ENCODE results near the gene FUCA1. TPM values are rescaled to one million over a fixed set of nuclear protein-coding genes. Genes with fewer than 3 reads are reported as not detected.
"Not testable (repeated sequence)": the region's sequence is repeated elsewhere in the genome, so short reads cannot be mapped to it uniquely, and the experiment has no call there.

FUCA1 gene
- total RNA-seq, 2 experiments from 2014 or later: 4.9 to 5.2 TPM

DNA sequence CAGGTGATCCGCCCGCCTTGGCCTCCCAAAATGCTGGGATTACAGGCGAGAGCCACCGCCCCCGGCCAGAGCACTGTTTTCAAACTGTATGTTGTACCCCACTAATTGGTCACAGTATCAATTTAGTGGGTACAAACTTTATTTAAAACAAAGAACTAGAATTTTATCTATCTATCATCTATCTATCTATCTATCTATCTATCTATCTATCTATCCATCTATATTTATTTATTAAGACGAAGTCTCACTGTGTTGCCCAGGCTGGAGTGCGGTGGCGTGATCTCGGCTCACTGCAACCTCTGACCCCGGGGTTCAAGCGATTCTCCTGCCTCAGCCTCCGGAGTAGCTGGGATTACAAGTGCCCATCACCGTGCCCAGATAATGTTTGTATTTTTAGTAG, 41.5 kb downstream of the FUCA1 start:
- peaks cover 15% of the 10 kb centered on the region for H3K4me1 Mint-ChIP-seq (ENCODE audit: low read depth)
- H3K27ac Mint-ChIP-seq; H3K36me3 Mint-ChIP-seq (ENCODE audit: low read depth); intact Hi-C loops (cut with micrococcal nuclease); H3K27me3 Mint-ChIP-seq (ENCODE audit: low read depth); H3K9me3 Mint-ChIP-seq; DNase-seq: not testable (repeated sequence)
- CTCF ChIA-PET: interaction anchor here (1.1 kb wide), 1 partner anchor 40 kb away, joined by 3 read pairs; no protein-coding TSS in a partner anchor
- H3K4me3 Mint-ChIP-seq: peak overlapping the region; percentile 91

DNA sequence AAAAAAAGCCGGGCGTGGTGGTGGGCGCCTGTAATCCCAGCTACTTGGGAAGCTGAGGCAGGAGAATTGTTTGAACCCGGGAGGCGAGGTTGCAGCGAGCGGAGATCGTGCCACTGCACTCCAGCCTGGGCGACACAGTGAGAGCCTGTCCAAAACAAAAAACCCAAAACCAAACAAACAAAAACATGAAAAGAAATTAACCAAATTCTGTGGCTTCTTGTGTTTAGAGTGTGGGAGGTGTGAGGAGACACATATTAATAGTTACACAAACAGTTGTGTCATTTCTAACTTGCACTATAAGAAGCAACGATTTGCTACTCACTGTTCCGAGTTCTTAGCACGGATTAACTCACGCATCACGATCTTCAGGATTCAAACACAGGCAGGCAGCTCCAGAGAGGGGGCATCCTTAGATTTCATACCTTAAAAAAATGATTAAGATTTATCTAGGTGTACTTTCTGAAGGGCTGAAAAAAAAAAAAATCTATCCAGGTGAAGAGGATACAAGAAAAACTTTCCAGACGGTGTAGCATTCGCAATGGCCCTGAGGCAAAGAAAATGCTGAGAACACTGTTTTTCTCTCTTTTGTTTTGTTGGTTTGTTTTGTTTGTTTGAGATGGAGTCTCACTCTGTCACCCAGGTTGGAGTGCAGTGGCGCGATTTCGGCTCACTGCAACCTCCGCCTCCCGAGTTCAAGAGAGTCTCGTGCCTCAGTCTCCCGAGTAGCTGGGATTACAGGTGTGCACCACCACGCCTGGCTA, 42.1 kb downstream of the FUCA1 start:
- H3K27me3 Mint-ChIP-seq (ENCODE audit: low read depth): no peaks in the 10 kb centered on the region
- DNase-seq: peak; percentile 21
- H3K36me3 Mint-ChIP-seq (ENCODE audit: low read depth): peaks cover 2% of the 10 kb centered on the region
- peak overlapping the region; percentile 91 for H3K4me3 Mint-ChIP-seq
- intact Hi-C loops (cut with micrococcal nuclease): loop anchor here (1.0 to 2.0 kb wide), 4 partner anchors 26 to 133 kb away; partner anchors contain the start of genes FUCA1, GALE, PITHD1 and PNRC2
- CTCF ChIA-PET: interaction anchor here (0.6 to 5.5 kb wide), 4 partner anchors 15 to 106 kb away, joined by 3 to 48 read pairs (median 3); partner anchors contain the start of gene FUCA1
- H3K27ac Mint-ChIP-seq: peak overlapping the region; percentile 92
- peaks cover 15% of the 10 kb centered on the region for H3K4me1 Mint-ChIP-seq (ENCODE audit: low read depth)
- H3K9me3 Mint-ChIP-seq: no peaks in the 10 kb centered on the region

DNA sequence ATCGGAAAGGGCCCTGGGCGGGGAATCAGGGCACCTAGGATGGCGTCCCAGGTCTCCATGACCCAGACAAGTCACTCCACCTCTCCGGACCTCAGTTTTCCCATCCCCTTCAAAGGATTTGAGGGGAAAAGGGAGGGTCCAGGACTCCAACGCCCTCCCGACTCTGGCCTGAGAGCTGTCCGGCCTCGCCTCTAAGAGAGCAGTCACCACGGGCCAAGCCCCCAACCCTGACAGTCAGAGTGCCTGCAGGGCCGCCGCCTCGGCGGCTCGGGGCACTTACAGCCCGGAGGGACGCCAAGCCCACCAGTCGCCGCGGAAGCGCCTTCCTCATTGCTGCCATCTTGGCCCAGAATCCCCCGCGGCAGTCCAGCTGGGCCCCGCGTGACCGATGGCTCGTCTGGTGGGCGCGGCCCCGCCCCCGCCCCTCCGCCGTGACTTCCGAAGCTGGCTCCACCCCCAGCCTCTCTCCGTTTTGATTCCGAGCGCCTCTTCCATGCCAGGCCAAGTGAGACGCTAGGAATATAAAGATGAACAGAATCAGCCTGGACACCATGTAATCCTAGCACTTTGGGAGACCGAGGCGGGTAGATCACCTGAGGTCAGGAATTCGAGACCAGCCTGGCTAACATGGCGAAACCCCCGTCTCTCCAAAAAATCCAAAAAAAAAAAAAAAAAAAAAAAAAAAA, 42.9 kb downstream of the FUCA1 start, which contains the start of gene HMGCL:
Gene HMGCL (minus strand): TSS at position 354 of the 686 bp plus-strand sequence. CDS start 14 bp downstream, at position 340.
- CTCF ChIA-PET: interaction anchor here (0.6 to 5.5 kb wide), 5 partner anchors 15 to 107 kb away, joined by 3 to 48 read pairs (median 3); partner anchors contain the start of gene FUCA1
- H3K4me3 Mint-ChIP-seq: peak within 1 kb of the TSS; percentile 91
- H3K27ac Mint-ChIP-seq: peak within 1 kb of the TSS; percentile 92
- peaks cover 15% of the 10 kb centered on the region for H3K4me1 Mint-ChIP-seq (ENCODE audit: low read depth)
- intact Hi-C loops (cut with micrococcal nuclease): loop anchor here (1.0 to 2.0 kb wide), 4 partner anchors 25 to 134 kb away; partner anchors contain the start of genes FUCA1, GALE, PITHD1 and PNRC2
- DNase-seq: peak; percentile 92
- H3K27me3 Mint-ChIP-seq (ENCODE audit: low read depth): no peaks in the 10 kb centered on the region
- peaks cover 2% of the 10 kb centered on the region for H3K36me3 Mint-ChIP-seq (ENCODE audit: low read depth)
- no peaks in the 10 kb centered on the region for H3K9me3 Mint-ChIP-seq

DNA sequence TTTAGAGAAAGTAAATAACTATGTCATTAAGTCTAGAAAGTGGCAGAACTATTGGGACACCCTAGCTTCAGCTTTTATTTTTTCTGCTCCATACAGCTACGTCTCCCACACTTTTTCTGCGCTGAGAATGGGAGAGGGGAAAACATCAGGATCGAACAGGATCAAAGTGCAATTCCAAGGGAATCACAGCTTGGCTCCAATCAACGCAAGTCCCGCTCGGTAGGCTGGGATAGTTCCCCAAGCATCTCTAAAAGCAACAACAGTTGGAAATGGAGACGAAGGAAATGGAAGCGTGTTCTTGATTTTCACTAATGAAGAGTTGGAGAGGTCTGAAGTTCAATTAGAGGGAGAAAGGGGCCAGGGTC, 43.4 kb downstream of the FUCA1 start:
- DNase-seq: no peak
- intact Hi-C loops (cut with micrococcal nuclease): loop anchor here (1.0 to 2.0 kb wide), 4 partner anchors 24 to 134 kb away; partner anchors contain the start of genes FUCA1, GALE, PITHD1 and PNRC2
- Mint-ChIP-seq H3K9me3 (no peaks in the 10 kb centered on the region), H3K4me1 (ENCODE audit: low read depth) (peaks cover 15% of the 10 kb centered on the region), H3K4me3 (peak overlapping the region; percentile 91), H3K36me3 (ENCODE audit: low read depth) (peaks cover 2% of the 10 kb centered on the region), H3K27ac (peak overlapping the region; percentile 92), H3K27me3 (ENCODE audit: low read depth) (no peaks in the 10 kb centered on the region)
- CTCF ChIA-PET: interaction anchor here (1.1 to 5.5 kb wide), 2 partner anchors 14 to 53 kb away, joined by 4 to 48 read pairs; no protein-coding TSS in a partner anchor

DNA sequence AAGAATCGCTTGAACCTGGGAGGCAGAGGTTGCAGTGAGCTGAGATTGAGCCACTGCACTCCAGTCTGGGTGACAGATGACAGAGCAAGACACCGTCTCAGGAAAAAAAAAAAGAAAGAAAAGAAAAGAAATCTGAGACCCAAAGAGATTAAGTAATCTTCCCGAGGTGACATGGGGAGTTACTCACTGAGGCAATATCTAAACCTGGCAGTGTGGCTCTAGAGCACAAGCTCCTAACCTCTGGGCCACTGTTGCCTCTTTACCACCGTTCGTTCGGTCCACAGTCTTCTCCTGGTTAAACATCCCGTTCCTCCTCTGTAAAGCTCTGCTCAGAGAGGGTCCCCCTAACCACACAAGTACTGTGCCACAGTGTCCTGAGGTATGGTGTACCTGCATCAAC, 44.3 kb downstream of the FUCA1 start:
- Mint-ChIP-seq H3K9me3 (no peaks in the 10 kb centered on the region), H3K27me3 (ENCODE audit: low read depth) (no peaks in the 10 kb centered on the region), H3K27ac (no peak overlapping the region), H3K4me1 (ENCODE audit: low read depth) (peaks cover 15% of the 10 kb centered on the region), H3K4me3 (peak overlapping the region; percentile 38), H3K36me3 (ENCODE audit: low read depth) (peaks cover 2% of the 10 kb centered on the region)
- no peak for DNase-seq
- intact Hi-C loops (cut with micrococcal nuclease): loop anchor here (2.0 kb wide), 2 partner anchors 45 to 135 kb away; partner anchors contain the start of genes PITHD1 and PNRC2
- CTCF ChIA-PET: interaction anchor here (5.5 kb wide), 1 partner anchor 13 kb away, joined by 48 read pairs; no protein-coding TSS in a partner anchor

DNA sequence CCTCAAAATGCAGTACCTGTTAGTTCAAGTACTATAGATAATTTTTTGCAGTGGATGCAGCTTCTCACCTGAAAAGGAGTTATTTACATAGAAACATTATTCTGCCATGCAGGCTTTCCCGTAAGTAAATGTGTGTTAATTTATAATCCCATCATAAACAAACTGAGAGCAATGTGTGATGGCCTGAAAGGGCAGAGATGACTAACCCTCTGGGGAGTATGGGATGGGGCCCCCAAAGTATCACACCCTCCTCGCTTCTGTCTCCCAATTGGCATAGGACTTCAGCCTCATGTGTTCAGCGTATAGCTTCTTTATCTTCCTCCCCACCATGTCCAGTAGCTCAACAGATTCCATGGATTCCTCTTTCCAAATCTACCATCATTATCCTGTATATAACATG, 50.5 kb downstream of the FUCA1 start:
- Mint-ChIP-seq H3K27me3 (ENCODE audit: low read depth) (no peaks in the 10 kb centered on the region), H3K9me3 (no peaks in the 10 kb centered on the region), H3K27ac (no peak overlapping the region), H3K36me3 (ENCODE audit: low read depth) (peaks cover 15% of the 10 kb centered on the region), H3K4me3 (no peak overlapping the region), H3K4me1 (ENCODE audit: low read depth) (peaks cover 5% of the 10 kb centered on the region)
- intact Hi-C loops (cut with micrococcal nuclease): no loop called here
- no peak for DNase-seq
- CTCF ChIA-PET: interaction anchor here (0.8 to 1.7 kb wide), 2 partner anchors 8 to 99 kb away, joined by 3 to 5 read pairs; no protein-coding TSS in a partner anchor

DNA sequence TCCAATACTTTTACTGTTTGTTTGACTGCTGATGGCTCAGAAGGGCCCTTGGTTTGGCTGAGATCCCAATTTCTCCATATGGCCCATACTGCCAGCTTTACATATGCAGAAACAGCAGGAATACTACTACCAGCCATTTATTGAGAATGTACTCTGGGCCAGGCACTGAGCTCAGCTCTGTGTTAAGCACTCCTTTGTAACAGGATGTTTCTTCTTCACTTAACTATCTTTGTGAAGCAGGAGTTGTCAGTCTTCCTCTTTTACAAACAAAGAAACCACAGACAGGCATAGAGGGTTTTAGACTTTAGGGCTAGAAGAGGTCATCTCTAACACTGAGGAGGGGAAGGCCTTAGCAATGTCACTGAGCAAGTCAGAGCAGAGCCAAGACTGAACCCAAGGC, 51.2 kb downstream of the FUCA1 start:
- Mint-ChIP-seq H3K27me3 (ENCODE audit: low read depth) (no peaks in the 10 kb centered on the region), H3K9me3 (no peaks in the 10 kb centered on the region), H3K4me1 (ENCODE audit: low read depth) (peaks cover 5% of the 10 kb centered on the region), H3K4me3 (no peak overlapping the region), H3K27ac (no peak overlapping the region), H3K36me3 (ENCODE audit: low read depth) (peaks cover 15% of the 10 kb centered on the region)
- CTCF ChIA-PET: interaction anchor here (0.8 to 0.9 kb wide), 2 partner anchors 45 to 100 kb away, joined by 3 to 4 read pairs; no protein-coding TSS in a partner anchor
- intact Hi-C loops (cut with micrococcal nuclease): no loop called here
- DNase-seq: no peak

DNA sequence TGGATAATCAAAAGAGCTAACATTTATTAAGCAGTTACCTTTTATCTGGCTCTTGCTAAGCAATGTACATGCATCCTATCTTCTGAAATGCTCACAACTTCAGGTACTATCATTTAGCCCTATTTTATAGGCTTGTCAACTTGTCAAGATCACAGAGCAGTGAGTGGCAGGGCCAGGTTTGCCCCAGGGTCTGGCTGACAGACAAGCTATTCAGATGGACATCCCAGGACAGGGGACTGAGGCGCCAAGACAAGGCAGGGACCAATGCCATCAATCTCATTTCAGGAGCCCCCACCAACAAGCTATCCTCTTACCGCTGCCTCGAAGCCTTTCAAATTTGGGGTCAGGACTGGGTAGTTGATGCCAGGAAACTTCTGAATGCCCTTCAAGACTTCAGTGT, 51.7 kb downstream of the FUCA1 start:
- Mint-ChIP-seq H3K36me3 (ENCODE audit: low read depth) (peaks cover 15% of the 10 kb centered on the region), H3K4me3 (no peak overlapping the region), H3K4me1 (ENCODE audit: low read depth) (peaks cover 5% of the 10 kb centered on the region), H3K27ac (no peak overlapping the region), H3K27me3 (ENCODE audit: low read depth) (no peaks in the 10 kb centered on the region), H3K9me3 (no peaks in the 10 kb centered on the region)
- intact Hi-C loops (cut with micrococcal nuclease): no loop called here
- DNase-seq: no peak
- CTCF ChIA-PET: interaction anchor here (0.9 to 1.1 kb wide), 2 partner anchors 45 to 50 kb away, joined by 3 to 4 read pairs; no protein-coding TSS in a partner anchor

DNA sequence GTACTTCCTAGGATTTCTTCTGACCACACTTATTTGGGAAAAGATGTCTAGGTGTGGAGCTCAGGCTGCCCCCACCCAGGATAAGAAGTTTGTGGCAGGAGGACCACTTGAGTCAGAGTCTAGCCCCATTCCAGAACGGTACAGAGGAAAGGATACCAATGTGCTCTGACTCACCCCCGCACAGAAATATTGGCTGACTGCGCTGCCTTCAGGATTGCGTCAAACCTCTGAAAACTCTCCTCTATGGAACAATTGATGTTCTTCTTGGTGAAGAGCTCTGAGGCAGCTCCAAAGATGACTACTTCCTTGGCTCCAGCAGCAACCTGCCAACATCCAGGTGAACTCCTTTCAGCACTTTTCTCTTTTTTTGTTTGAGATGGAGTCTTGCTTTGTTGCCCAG, 54.1 kb downstream of the FUCA1 start:
- CTCF ChIA-PET: interaction anchor here (0.6 kb wide), 1 partner anchor 171 kb away, joined by 3 read pairs; no protein-coding TSS in a partner anchor
- peaks cover 16% of the 10 kb centered on the region for H3K4me1 Mint-ChIP-seq (ENCODE audit: low read depth)
- H3K4me3 Mint-ChIP-seq: no peak overlapping the region
- H3K27me3 Mint-ChIP-seq (ENCODE audit: low read depth): no peaks in the 10 kb centered on the region
- H3K9me3 Mint-ChIP-seq: no peaks in the 10 kb centered on the region
- H3K27ac Mint-ChIP-seq: no peak overlapping the region
- peaks cover 15% of the 10 kb centered on the region for H3K36me3 Mint-ChIP-seq (ENCODE audit: low read depth)
- intact Hi-C loops (cut with micrococcal nuclease): no loop called here
- DNase-seq: no peak

DNA sequence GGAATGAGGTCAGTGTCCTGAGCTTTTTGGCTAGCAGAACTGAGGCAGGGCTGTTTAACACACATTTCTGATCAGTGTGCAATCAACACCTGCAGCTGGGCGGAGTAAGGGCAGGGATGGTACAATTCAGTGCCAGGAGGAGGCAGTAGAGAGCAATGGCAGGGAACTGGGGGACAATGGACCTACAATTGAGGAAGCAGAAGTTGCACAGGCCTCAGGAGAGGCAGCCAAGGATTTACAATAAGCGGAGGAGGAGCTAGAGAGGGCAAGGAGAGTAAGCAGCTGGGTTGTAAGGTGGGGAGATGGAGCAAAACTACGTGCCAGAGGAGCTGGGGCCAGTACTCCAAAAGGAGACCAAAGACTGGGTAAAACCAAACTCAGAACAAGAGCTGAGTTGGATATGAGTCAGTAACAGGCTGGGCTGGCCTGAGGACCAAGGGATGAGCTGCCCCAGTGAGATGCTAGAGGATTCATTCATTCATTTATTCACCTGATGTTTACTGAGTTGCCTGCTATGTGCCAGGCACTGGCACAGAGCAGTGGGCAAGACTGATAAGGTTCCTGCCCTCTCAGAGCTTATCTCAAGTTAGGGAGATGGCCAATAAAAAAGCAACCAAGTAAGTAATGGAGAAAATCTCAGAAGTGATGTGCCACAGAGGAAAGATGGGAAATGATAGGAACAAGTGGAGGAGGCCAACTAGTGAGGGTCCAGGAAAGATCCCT, 57.1 kb downstream of the FUCA1 start:
- Mint-ChIP-seq H3K9me3 (no peaks in the 10 kb centered on the region), H3K4me3 (no peak overlapping the region), H3K27ac (no peak overlapping the region), H3K36me3 (ENCODE audit: low read depth) (peaks cover 7% of the 10 kb centered on the region), H3K27me3 (ENCODE audit: low read depth) (no peaks in the 10 kb centered on the region), H3K4me1 (ENCODE audit: low read depth) (peaks cover 10% of the 10 kb centered on the region)
- CTCF ChIA-PET: interaction anchor here (0.6 to 3.9 kb wide), 31 partner anchors 7 to 167 kb away, joined by 3 to 48 read pairs (median 4); partner anchors contain the start of genes FUCA1, GALE, HMGCL and LYPLA2
- intact Hi-C loops (cut with micrococcal nuclease): loop anchor here (1.0 kb wide), 1 partner anchor 43 kb away; no protein-coding TSS in a partner anchor
- DNase-seq: peak; percentile 66

DNA sequence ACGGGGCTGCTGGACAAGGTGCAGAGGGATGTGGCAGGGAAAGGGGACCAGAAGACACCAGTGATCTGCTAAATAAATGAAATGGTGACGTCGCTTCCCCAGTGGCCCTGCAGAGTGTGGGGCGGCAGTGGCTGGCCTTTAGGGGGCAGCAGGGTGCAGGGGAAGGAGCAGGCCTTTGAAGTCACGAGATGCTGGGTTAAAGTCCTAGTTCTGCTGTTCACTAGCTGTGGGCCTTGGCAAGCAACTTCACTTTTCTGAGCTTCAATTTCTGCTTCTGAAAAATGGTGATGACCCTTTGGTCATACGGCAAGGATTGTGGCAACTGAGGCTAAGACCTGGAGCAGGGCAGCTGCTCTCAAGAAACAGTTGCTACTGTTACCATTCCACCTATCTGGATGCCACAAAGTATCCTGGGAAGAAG, 58.3 kb downstream of the FUCA1 start:
- H3K27ac Mint-ChIP-seq: no peak overlapping the region
- intact Hi-C loops (cut with micrococcal nuclease): loop anchor here (1.0 kb wide), 3 partner anchors 45 to 107 kb away; partner anchors contain the start of gene FUCA1
- peak; percentile 90 for DNase-seq

More for the DNA sequence above, 58.3 kb downstream of the FUCA1 start:
- H3K9me3 Mint-ChIP-seq: no peaks in the 10 kb centered on the region
- no peaks in the 10 kb centered on the region for H3K27me3 Mint-ChIP-seq (ENCODE audit: low read depth)
- CTCF ChIA-PET: interaction anchor here (0.5 to 3.9 kb wide), 19 partner anchors 8 to 212 kb away, joined by 3 to 48 read pairs (median 4); partner anchors contain the start of genes CNR2, FUCA1, GALE and HMGCL
- H3K36me3 Mint-ChIP-seq (ENCODE audit: low read depth): peaks cover 6% of the 10 kb centered on the region
- peaks cover 10% of the 10 kb centered on the region for H3K4me1 Mint-ChIP-seq (ENCODE audit: low read depth)
- H3K4me3 Mint-ChIP-seq: no peak overlapping the region

Measured in activated naive CD4-positive, alpha-beta T cell treated with anti-CD3 and anti-CD28 coated beads for 36 hours (primary cell).